ENCODE results near the gene PURB. TPM values are rescaled to one million over a fixed set of nuclear protein-coding genes. Genes with fewer than 3 reads are reported as not detected.
A peak's percentile ranks its signal among the peaks of the same experiment; 100 is the strongest.
"Not testable (repeated sequence)": the region's sequence is repeated elsewhere in the genome, so short reads cannot be mapped to it uniquely, and the experiment has no call there.

The PURB gene
- total RNA-seq, 1 donor from 2014 or later = 54.4 TPM

GRCh38 chr7:44849885-44850544, 35.3 kb downstream of the PURB start:
- DNase-seq = no peak

GRCh38 chr7:44849259-44849884, 36.0 kb downstream of the PURB start:
- DNase-seq = peak; percentile 15

- DNase-seq = peak; percentile 100
These were observed 37.3 kb downstream of the PURB start, which contains the start of gene H2AZ2 for GRCh38 chr7:44847920-44848634. TSS of gene H2AZ2 (minus strand) at chr7:44848087. CDS start at chr7:44847971, 116 bp downstream.

- DNase-seq = peak; percentile 95
These were observed 37.8 kb downstream of the PURB start for GRCh38 chr7:44847509-44847919.

GRCh38 chr7:44846816-44847508, 38.4 kb downstream of the PURB start:
- DNase-seq = no peak

GRCh38 chr7:44846390-44846789, 38.9 kb downstream of the PURB start:
- DNase-seq = not testable (repeated sequence)

- DNase-seq = no peak
These were observed 39.9 kb downstream of the PURB start for GRCh38 chr7:44845451-44845850.

- DNase-seq = not testable (repeated sequence)
These were observed 41.9 kb downstream of the PURB start for GRCh38 chr7:44843440-44843839.

GRCh38 chr7:44842675-44843074, 42.7 kb downstream of the PURB start:
- not testable (repeated sequence) for DNase-seq

GRCh38 chr7:44838751-44839150, 46.6 kb downstream of the PURB start:
- no peak for DNase-seq

- DNase-seq = no peak
These were observed 57.8 kb downstream of the PURB start for GRCh38 chr7:44827567-44827966.

Other genes starting within 250 kb of the PURB start
- gene ZMIZ2, start 136.7 kb downstream of the PURB start, total RNA-seq = 9.6 TPM
- gene PPIA, start 88.8 kb downstream of the PURB start, total RNA-seq = 1,146 TPM
- gene H2AZ2, start 37.4 kb downstream of the PURB start, total RNA-seq = 165 TPM
- gene MYO1G, start 93.5 kb upstream of the PURB start, total RNA-seq = 1.9 TPM
- gene CCM2, start 114.7 kb upstream of the PURB start, total RNA-seq = 33.7 TPM
- 5.1 TPM for gene NACAD, start 203.4 kb upstream of the PURB start, total RNA-seq
- 55.4 TPM for gene TBRG4, start 226.2 kb upstream of the PURB start, total RNA-seq

All from tongue (tissue), 2 donors.